Adrenal gland (tissue), 5 donors: ENCODE measurements around the gene STK39.

Experiments used
- CTCF ChIP-seq, 6 experiments: fragments of 450-650 bp in 4 of 6; fragments of 200-600 bp in 2 of 6; sonication (generic) in 1 of 6; IDR thresholded peaks; 1 replicate in 5 of 6; 2 replicates in 1 of 6; pipeline versions ENCODE4 v1.5.1 to v1.8.0; 2016 to 2021; ENCODE audit warnings: antibody characterized with exemption in 6 of 6, mild to moderate bottlenecking in 2 of 6, moderate library complexity in 1 of 6
- POLR2A ChIP-seq, 2 donors: fragments of 450-650 bp; IDR thresholded peaks; one replicate each; pipeline ENCODE4 v1.6.1; 2017; ENCODE audit warnings: antibody characterized with exemption in 2 of 2, mild to moderate bottlenecking in 2 of 2, moderate library complexity in 1 of 2
- donor health status: DM: no; HTN: no; CAD: no.

GRCh38 chr2:168295051-168295450 is 47.7 kb upstream of the STK39 start:
- TF ChIP-seq POLR2A (IDR thresholded peaks at IDR 0.05) = no peak
- TF ChIP-seq CTCF (IDR thresholded peaks at IDR 0.05) = no peak
